ENCODE measurements around the gene RPF1.
"Not testable (repeated sequence)": the region's sequence is repeated elsewhere in the genome, so short reads cannot be mapped to it uniquely, and the experiment has no call there.

RPF1 gene, protein sequence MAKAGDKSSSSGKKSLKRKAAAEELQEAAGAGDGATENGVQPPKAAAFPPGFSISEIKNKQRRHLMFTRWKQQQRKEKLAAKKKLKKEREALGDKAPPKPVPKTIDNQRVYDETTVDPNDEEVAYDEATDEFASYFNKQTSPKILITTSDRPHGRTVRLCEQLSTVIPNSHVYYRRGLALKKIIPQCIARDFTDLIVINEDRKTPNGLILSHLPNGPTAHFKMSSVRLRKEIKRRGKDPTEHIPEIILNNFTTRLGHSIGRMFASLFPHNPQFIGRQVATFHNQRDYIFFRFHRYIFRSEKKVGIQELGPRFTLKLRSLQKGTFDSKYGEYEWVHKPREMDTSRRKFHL

DNA sequence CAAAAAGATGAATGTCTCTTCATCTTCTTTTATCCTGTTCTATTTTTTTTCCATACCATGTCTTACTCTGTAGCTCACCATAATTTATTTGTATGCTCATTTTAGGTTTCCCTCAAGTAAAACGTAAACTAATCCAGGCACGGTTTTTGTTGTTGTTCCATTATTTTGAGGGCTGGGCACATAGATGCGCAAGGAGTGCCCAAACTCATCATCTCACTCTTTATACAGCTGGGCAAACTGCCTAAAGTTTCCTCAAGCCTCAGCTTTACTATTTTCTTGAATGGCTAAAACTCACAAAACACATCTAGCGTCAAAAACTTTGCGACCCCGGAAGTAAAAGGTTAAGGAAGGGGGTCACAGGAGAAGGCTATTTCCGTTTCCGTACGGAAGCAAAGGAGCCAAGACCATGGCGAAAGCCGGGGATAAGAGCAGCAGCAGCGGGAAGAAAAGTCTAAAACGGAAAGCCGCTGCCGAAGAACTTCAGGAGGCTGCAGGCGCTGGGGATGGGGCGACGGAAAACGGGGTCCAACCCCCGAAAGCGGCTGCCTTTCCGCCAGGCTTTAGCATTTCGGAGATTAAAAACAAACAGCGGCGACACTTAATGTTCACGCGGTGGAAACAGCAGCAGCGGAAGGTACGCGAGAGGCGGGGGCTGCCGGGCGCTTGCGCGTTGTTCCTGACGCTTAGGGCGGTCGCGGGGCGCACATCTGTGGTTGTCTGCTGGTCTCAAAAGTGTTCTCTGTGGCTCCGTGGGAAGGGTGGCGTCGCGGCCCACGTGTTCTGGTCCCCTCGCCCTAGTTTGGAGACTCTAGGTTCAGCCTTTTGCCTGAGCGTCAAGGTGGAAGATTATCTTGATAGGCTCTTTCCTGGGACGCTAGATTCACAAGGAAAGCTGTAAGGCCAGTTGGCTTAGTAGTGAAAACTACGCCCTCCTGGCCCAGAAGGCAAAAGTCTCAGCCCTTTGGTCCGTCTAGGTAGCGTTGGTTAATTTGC lies at the start of gene RPF1:
Gene RPF1, plus strand, starts transcription at position 391 of the 993 bp plus-strand sequence. Its CDS starts 16 bp downstream, at position 407.
- peak; percentile 79 for DNase-seq (ENCODE audit: low spot score)

DNA sequence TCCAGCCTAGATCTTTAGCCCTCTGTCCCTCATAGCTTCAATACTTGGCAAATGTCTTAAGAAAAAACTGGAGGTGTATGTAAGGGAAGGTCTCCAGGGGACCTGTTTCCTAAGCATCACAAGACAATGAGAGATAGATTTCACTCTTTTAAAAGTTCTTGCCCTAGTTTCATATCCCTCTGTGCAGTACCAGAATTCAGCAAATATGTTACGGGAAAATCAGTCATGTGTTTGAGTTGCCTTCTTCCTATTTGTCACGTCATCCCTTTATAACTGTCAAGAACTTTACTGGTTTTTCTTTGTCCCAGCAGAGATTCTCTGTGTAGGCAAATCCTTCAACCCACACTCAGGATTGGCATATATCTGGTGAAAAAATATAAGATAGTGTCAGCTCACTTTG lies 48.5 kb upstream of the RPF1 start:
- DNase-seq (ENCODE audit: low spot score) = no peak

DNA sequence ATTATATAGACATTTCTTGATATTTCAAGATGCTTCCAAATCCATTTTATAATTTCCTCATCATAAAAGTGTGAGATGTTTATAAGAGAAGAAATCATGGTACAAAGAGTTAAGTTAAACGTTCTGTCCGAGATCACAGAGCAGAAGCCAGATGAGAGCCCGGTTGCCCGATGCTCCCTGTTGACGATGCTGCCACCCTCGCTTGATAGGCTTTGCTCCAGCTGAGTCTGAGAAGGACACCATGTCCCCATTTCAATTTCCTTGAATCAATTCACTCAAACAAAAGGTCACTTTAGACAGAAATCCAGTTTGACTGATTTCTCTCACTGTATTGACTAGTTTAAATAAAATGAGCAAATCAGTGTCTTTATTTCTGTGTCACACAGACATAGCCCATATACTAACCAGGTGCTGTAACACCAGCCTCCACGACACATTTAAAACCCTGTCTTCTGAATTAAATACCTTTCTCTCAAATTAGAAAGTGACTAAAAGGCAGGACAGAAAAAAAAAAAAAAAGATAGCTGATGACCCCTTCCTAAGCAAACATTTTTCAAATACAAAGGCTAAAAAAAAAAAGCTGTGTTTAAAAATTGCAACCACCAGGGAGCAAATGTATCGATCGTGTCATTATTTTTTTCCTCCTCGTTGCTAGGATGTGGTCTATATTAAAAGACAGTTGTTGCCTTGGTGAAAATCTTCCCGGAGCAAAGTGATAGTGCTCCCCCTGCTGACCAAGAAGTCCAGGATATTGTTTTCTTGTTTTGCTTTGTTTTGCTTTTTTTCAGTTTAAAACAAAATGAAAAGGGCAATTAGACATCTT lies 45.6 kb upstream of the RPF1 start:
- DNase-seq (ENCODE audit: low spot score) = peak; percentile 44

DNA sequence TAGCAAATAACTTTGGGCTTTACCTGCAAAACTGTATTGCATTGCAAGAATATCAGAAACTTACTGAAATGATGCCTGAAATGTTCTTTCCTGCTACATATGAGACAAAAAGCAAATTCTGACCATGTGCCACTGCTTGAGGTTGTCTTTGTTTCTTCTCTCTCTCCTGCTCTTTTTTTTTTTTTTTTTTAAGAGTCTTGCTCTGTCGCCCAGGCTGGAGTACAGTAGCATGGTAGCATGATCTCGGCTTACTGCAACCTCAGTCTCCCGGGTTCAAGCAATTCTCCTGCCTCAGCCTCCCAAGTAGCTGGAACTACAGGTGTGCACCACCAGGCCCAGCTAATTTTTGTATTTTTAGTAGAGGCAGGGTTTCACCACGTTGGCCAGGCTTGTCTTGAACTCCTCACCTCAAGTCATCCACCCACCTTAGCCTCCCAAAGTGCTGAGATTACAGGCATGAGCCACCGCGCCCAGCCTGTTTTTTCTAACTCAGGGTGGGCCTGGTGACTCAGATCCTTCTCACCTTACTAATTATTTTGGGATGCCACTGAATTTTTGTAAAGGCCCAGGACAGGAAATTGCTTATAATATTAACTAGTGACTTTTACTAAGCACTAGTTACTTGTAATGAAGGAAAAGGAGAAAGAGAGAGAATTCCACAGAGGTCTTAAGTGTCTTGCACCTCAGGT lies 44.8 kb upstream of the RPF1 start:
- no peak for DNase-seq (ENCODE audit: low spot score)

DNA sequence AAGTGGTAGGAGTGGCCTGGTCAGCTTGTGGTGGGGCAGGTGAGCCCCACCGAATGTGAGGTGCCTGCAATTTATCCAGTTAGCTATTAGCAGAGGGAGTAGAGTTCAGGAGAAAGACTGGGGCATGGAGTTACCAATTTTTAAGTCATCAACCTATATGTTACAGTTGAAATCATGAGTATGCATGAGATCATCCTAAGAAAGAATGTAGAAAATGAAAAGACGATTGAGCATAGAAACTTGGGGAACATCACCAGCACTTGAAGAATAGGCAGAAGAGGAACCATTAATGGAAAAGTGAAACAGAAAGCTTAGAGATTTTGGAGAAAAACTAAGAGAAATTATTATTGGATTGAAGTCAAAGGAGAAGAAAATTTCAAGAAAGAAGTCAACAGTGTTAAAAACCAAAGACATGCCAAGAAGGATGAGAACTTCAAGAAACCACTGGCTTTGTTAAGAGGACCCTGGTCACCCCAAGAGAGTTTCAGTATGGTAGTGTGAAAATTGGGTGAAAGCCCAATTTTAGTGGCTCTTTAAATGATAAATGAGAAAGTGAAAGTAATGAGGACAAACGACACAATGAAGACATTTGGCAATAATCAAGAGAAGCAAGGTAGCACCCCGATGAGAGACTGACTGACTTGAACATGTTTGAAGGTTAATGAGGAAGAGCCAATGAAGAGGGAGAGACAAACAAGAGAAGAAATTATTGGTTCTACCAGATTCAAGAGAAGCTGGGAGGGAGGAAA lies 44.1 kb upstream of the RPF1 start:
- DNase-seq (ENCODE audit: low spot score) = no peak

DNA sequence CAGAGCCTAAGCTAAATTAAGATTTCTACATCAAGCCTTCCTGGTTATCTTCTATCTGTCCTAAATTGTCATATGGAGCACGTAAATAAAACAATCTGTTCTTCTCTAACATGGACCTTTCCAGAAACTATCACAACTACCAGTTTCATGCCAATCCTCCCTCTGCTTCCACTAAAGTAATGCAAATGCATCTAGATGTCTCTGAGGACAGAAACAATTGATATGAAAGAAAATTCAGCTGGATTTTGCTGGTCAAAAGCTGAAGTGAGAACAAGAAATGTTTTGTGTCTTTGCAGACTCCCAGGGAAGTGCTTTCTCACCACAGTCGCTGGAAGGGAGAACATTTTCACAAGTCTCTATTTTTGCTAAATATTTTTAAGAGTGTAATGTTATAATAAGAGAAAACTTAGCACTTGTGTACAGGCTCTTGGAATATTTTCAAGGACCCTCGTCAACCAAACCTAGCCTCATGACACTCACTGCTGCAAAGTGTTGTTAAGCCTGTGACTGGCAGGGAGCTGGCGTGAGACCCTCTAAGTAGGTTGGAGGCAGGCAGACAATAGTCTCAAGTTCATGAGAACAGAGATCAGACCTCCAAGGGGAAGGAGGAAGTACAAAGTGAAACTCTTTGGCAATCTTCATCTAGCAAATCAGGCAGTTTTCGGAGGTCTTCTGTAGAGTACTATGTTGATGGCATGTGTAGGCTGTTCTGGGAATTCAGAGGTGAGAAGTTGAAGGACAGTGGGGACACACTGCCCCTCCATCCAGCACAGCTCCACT lies 42.0 kb upstream of the RPF1 start:
- DNase-seq (ENCODE audit: low spot score) = no peak

DNA sequence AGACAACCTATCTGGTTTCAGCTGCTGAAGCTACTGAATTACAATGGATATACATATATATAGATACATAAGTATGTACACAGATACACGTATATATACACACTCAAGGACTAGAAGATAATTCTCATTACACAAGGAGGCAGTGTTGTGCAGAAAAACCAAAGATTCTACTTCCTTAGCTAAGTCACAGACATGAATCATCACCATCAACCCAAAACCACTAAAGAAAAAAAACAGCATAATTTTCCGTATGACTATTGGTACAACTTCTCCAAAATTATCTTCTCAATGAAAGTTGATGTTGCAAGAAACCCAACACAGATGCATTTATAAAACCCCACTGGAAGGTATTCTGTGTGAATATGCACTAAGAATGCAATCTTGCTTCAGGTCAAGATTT lies 36.8 kb upstream of the RPF1 start:
- DNase-seq (ENCODE audit: low spot score) = no peak

DNA sequence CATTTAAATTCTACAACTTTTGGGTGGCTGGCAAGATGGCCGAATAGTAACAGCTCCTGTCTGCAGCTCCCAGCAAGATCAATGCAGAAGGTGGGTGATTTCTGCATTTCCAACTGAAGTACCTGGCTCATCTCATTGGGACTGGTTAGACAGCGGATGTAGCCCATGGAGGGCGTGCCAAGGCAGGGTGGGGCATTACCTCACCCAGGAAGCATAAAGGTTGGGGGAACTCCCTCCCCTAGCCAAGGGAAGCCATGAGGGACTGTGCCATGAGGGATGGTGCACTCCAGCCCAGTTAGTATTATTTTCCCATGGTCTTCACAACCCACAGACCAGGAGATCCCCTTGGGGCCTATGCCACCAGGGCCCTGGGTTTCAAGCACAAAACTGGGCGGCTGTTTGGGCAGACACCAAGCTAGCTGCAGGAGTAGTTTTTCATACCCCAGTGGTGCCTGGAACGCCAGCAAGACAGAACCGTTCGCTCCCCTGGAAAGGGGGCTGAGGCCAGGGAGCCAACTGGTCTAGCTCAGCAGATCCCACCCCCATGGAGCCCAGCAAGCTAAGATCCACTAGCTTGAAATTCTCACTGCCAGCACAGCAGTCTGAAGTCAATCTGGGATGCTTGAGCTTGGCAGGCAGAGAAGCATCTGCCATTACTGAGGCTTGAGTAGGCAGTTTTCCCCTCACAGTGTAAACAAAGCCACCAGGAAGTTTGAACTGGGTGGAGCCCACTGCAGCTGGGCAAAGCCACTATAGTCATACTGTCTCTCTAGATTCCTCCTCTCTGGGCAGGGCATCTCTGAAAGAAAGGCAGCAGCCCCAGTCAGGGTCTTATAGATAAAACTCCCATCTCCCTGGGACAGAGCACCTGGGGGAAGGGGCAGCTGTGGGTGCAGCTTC lies 36.1 kb upstream of the RPF1 start:
- not testable (repeated sequence) for DNase-seq (ENCODE audit: low spot score)

DNA sequence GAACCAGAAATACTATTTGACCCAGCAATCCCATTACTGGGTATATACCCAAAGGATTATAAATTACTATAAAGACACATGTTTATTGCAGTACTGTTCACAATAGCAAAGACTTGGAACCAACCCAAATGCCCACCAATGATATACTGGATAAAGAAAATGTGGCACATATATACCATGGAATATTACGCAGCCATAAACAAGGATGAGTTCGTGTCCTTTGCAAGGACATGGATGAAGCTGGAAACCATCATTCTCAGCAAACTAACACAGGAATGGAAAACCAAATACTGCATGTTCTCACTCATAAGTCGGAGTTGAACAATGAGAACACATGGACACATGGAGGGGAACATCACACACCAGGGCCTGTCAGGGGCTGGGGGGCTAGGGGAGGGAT lies 30.4 kb upstream of the RPF1 start:
- DNase-seq (ENCODE audit: low spot score) = not testable (repeated sequence)

DNA sequence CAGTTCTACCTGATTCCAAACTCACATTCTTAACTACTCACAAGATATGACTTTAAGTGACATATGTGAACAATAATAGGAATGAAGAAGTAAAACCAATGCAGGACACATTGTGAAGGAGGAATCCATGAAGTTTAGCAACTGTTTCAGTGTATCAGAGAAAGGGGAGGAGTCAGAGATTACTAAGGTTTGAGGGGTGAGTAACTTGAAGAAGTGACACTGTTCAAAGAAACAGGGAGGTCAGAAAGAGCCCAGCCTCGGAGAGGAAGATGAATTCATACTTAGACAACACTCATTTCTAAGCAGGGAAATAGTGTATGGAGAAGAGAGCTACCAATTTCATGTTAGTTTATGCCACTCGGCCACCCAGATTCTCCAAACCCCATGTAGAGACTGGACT lies 28.2 kb upstream of the RPF1 start:
- DNase-seq (ENCODE audit: low spot score) = no peak

DNA sequence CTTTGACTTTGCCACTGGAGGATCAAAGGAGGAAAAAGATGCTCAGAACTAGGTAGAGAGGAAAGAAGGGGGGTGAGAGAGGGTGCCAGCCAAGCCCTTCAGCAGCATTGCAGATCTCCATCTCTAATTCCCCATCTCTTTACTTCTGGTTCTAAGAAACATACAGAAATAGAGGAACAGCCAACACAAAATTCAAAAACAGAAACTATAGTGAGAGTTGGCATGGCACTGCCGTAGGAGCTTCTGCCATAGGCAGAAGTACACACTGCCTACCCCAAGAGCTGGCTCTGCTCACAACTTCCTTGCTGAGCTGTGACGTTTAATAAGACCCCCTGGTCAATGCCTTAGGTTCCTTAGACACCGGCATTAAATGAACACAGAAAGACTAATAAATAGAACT lies 26.6 kb upstream of the RPF1 start:
- no peak for DNase-seq (ENCODE audit: low spot score)

DNA sequence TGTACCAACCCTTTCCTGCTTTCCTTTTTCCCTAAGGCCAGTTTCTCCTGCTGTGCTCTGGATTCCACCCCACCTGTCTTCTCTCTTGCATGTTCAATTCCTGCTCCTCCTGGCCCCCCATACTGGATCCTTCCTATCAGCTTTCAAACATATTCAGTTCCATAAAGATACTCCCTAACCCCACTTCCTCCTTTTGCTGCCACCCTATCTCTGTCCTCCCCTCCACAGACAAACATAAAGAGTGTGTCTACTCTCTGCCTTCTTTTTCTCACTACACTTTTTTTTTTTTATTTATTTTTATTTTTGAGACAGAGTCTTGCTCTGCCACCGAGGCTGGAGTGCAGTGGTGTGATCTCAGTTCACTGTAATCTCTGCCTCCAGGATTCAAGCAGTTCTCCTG lies 16.9 kb upstream of the RPF1 start:
- DNase-seq (ENCODE audit: low spot score) = no peak

DNA sequence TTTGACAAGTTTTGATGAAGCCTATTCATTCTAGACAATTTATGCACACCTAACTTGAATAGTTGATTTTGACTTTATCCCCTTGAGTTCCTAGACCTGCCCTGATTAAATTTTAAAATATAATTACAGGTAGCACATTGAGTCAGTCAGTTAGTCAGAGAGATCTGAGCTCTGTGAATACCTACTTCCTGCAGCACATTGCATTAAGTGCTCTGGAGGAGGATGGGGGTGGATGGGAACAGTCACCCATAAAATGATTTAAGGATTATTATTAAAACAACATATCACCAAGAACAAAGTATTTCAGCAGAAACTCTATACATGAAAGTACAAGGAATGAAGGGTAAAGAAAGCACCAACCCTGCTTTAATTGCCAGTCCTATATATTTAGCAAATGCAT lies 11.8 kb upstream of the RPF1 start:
- DNase-seq (ENCODE audit: low spot score) = no peak

DNA sequence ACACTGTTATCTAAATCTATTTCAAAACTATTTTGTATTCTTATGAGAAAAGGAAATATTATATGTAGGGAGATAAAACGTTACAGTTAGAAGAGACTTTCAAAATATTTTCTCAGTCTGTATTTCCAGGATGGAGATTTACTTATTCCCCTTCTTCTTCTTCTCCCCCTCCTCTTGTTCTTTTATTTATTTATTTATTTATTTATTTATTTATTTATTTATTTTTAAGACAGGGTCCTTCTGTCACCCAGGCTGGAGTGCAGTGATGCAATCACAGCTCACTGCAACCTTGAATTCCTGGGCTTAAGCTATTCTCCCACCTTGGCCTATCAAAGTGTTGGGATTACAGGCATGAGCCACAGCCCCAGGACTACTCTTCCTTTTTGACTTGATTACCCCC lies 2.8 kb upstream of the RPF1 start:
- no peak for DNase-seq (ENCODE audit: low spot score)

DNA sequence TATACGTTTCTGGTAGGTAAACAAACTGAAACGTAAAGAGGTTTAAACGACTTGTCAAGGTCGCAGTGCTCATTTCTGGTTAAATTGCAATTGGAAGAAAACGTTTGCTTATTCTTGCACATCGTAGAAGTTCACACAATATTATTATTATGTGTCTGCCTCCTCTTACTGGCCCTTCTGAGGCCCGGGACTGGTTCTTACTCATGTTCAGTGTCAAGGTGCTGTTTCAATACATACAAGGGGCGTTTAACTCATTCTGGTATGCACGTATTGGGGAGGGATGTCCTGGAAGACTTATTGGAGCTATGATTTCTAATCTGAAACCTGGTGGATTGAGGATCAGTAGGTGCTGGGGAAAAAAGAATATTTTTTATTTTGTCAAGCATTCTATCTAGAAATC lies 932 bp downstream of the RPF1 start:
- DNase-seq (ENCODE audit: low spot score) = no peak

DNA sequence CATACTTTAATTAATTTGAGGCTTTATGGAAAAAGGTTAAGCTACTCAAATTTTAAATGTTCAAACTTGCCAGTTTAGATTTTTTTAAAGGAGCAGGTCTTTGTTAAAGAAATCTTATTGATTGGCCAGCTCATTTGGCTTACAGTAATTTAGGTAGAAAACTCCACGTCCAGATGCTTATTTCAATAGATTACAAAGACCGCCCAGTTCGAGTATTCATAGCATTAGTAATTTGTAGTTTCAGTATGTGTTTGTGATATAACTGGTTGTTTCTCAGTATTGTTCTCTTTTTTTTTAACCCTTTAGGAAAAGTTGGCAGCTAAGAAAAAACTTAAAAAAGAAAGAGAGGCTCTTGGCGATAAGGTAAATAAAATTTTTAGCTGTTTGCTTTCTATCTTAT lies 1.6 kb downstream of the RPF1 start:
- DNase-seq (ENCODE audit: low spot score) = no peak

DNA sequence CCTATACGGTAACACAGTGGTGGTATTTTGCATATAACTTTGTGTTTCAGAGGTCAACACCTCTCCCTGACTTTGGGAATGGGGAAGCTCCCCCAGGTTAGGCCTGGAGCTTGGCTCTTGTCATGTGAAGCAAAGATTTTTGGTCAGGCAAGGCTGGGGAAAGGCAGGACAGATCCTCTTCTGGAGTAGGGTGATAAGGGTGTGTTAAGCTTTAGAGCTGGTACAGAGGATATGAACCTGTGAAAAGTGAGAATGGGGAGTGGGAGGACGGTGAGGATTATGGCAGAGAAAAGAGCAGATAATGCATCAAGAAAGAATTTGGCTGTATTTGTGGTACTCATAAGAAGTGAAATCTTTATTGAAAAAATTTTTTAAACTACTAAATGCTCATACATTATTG lies 2.3 kb downstream of the RPF1 start:
- no peak for DNase-seq (ENCODE audit: low spot score)

DNA sequence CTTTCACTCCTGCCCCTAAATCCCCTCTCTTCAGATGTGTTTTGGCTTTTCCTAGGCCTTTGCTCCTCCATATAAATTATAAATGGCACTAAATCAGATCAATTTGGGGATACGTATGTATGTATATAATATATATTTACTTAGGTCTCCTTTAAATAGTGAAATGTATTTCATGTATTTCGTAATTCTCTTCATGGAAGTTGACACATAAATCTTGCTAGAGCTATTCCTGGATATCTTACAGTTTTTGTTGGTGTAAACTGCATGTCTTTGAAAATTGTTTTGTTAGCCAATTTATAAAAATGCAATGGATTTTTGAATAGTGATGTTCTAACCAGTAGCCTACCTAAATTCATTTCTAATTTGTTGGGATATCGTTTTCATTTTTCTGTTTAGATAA lies 9.0 kb downstream of the RPF1 start:
- no peak for DNase-seq (ENCODE audit: low spot score)

DNA sequence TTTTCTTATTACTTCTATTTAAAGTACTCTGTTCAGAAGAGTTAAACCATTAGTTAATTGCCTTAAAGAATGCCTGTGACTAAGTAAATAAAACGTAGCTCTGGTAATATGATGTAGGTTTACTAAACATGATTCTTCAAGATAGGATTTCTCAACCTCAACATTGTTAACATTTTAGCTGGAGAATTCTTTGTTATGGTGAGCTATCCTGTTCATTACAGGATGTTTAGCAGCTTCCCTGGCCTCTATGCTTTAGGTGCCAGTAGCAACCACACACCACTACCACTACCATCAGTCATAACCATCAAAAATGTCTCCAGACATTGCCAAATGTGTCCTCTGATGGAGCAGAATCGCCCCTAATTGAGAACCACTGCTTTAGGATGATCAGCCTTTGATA lies 10.7 kb downstream of the RPF1 start:
- DNase-seq (ENCODE audit: low spot score) = no peak
